ENCODE results near the gene NOA1.
"Not testable (repeated sequence)": the region's sequence is repeated elsewhere in the genome, so short reads cannot be mapped to it uniquely, and the experiment has no call there.

Gene NOA1

GRCh38 chr4:56958111-56958517, 19.3 kb downstream of the NOA1 start:
- no peak for DNase-seq (ENCODE audit: low read depth)

GRCh38 chr4:56953680-56954520, 23.5 kb downstream of the NOA1 start:
- DNase-seq (ENCODE audit: low read depth) = no peak

GRCh38 chr4:56941403-56941802, 36.0 kb downstream of the NOA1 start:
- no peak for DNase-seq (ENCODE audit: low read depth)

- DNase-seq (ENCODE audit: low read depth) = no peak
Measured at GRCh38 chr4:56940971-56941370, 36.4 kb downstream of the NOA1 start.

GRCh38 chr4:56940403-56940802, 37.0 kb downstream of the NOA1 start:
- no peak for DNase-seq (ENCODE audit: low read depth)

GRCh38 chr4:56939826-56940225, 37.6 kb downstream of the NOA1 start:
- not testable (repeated sequence) for DNase-seq (ENCODE audit: low read depth)

GRCh38 chr4:56937262-56937661, 40.1 kb downstream of the NOA1 start:
- DNase-seq (ENCODE audit: low read depth) = no peak

- no peak for DNase-seq (ENCODE audit: low read depth)
Measured at GRCh38 chr4:56931924-56932323, 45.5 kb downstream of the NOA1 start.

GRCh38 chr4:56930638-56931037, 46.8 kb downstream of the NOA1 start:
- no peak for DNase-seq (ENCODE audit: low read depth)

- DNase-seq (ENCODE audit: low read depth) = no peak
Measured at GRCh38 chr4:56927196-56927595, 50.2 kb downstream of the NOA1 start.

GRCh38 chr4:56914977-56915376, 62.4 kb downstream of the NOA1 start:
- not testable (repeated sequence) for DNase-seq (ENCODE audit: low read depth)

- no peak for DNase-seq (ENCODE audit: low read depth)
Measured at GRCh38 chr4:56914336-56914735, 63.1 kb downstream of the NOA1 start.
